ENCODE data around the gene C1orf52.
A peak's percentile ranks its signal among the peaks of the same experiment; 100 is the strongest.

C1orf52 gene

DNA sequence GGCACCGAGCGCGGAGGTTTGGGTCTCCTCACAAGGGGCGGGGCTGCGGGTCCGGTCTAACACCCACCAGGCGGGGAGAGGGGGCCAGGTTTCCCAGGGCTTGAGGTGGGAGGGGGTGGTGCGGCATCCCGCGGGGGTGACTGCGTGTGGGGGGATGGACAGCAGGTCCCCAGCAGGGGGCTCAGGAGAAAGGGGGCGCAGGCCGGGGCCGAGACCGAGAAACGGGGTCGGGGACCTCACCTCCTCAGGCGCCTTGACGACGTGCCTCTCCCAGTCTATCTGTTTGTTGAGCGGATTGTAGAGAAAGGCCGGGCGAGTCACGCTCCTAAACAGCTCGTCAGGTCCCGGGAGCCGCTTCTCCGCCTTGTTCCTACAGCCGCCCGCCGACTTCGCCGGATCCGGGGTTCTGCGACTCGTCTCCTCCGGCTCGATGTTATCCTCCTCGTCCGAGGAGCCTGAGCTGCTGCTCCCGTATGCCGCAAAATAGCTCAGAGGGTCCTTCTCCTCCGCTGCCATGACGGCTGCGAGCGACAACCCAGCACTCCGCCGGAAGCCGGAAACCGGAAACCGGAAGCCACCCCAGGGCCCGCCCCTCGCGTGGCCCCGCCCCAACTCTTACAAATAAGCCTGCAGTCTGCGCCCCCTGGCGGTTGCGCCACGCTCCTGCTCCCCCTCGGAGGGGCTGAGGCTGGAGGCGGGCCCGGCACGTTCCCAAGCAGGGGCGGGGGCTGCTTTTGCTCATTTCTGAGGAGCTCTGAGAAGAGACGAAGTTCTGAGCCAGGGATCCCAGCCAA lies at the start of gene C1orf52:
C1orf52 (minus strand) TSS at position 545 of the 794 bp plus-strand sequence; CDS start at position 516, 29 bp downstream.
- DNase-seq (ENCODE audit: low read depth) = peak; percentile 57

DNA sequence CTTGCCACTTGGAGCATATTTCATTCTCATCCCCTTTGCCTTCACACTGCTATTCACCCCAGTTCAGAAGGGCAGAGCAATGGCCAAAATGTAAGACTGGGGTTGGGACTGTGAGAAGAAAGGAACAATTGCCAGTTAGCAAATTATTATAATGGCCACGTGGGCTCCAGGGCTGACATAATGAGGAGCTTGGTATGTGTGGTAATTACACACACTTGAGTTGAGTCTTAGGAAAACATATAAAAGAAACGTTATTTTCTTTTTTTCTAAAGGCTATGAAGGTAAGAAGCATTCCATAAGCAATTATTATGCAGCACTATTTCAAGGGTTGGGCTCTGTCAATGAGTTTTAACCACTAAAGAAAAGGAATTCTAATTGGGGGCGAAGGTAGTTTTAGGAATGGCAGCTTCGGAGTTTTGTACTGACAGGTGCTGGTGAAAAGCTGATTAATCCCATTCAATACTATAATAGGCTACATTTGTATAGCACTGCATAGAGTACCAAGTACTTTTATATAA lies 49.4 kb upstream of the C1orf52 start:
- DNase-seq (ENCODE audit: low read depth) = no peak

DNA sequence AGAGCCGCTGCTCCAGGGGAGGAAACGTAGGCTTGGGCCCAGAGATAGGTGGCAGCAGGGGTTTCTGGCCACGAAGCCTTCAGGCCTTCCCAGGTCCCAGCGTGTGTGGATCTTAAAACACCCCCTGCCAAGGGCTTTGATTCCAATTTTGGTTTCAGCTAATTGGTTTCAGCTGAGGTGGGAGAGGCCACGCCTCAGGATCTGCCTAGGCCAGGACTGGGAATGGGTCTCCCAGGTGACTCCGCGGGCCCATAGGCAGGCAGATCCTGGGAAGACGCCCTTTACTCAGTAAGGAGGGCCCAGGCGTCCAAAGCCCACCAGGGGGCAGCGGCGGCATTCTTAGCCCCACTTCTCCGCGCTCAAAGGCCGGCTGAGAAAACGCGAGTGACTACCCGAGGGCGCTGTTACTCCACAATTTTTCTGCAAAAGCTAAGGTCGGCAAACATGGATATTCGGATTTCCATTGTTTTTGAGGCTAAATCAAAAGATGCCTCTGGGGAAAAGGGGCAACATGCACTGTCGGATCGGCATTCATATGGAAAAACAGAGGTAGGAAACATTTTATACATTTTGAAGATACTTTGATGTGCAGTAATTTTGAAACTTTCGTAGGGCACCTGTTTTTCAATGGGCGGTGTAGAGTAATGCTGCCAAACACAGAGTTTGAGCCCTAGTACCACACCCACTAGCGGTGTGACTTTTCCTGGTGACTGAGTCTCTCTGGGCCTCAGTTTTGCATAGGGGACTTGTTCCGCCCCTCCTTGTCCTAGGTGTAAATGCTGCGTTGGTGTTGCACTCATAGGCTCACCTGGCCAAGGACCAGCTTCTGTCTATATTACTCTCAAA lies 48.7 kb upstream of the C1orf52 start:
- DNase-seq (ENCODE audit: low read depth) = peak; percentile 68

DNA sequence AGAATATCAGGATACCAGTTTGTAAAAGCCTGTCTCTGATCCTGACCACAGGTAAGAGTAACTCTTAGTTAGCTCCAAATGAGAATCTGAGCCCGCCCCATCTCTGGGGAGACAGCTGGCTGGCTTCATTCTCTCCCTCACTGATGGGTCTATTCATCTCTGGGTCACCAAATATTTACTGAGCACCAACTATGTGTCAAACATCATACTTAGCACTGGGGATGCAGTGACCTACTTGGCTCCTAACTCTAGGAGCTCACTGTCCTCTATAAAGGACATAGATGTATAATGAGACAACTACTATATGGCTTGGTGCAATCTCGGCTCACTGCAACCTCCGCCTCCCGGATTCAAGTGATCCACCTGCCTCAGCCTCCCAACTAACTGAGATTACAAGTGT lies 46.8 kb upstream of the C1orf52 start:
- DNase-seq (ENCODE audit: low read depth) = no peak

DNA sequence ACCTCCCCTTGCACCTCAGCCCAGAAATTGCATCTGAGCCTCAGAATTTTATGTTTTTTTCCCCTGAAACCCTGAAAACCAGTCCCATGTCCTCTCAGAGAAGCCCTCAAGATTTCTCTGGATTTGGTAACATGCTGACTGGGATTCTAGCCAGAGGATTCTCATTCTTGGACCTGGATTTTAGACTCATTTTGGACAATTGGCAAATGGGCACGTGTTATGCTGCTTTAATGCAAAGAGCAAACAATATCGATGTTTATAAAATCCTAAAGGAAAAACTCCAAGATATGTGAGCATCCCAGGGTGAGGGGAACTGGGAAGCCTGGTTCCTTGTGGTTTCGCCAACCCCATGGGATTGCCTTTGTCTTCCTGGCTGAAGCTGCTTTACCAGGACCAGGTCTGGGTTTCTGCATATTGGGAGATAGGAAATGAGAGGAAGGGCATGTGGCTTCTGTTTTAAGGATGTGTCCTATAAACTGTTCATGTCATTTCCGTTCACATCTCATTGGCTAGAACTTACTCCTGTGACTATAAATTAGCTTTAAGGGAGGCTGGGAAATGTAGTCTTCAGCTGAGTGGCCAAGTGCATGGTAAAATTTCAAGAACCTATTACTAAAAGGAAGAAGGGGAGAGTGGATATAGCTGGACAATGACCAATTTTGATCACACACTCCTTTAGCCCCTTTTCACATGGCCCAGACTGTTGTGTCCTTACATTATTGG lies 44.1 kb upstream of the C1orf52 start:
- no peak for DNase-seq (ENCODE audit: low read depth)

DNA sequence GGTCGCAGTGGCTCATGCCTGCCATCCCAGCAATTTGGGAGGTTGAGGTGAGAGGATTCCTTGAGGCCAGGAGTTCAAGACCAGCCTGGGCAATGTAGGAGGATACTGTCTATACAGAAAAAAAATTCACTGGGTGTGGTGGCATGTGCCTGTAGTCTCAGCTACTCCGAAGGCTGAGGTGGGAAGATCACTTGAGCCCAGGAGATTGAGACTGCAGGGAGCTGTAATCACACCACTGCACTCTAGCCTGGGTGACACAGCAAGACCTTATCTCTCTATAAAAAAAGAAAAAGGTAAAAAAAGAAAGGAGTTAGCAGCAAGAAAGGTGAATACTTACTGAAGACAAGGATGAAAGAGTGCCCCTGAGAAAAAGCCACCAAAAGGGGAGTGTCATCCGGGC lies 40.7 kb upstream of the C1orf52 start:
- DNase-seq (ENCODE audit: low read depth) = no peak

DNA sequence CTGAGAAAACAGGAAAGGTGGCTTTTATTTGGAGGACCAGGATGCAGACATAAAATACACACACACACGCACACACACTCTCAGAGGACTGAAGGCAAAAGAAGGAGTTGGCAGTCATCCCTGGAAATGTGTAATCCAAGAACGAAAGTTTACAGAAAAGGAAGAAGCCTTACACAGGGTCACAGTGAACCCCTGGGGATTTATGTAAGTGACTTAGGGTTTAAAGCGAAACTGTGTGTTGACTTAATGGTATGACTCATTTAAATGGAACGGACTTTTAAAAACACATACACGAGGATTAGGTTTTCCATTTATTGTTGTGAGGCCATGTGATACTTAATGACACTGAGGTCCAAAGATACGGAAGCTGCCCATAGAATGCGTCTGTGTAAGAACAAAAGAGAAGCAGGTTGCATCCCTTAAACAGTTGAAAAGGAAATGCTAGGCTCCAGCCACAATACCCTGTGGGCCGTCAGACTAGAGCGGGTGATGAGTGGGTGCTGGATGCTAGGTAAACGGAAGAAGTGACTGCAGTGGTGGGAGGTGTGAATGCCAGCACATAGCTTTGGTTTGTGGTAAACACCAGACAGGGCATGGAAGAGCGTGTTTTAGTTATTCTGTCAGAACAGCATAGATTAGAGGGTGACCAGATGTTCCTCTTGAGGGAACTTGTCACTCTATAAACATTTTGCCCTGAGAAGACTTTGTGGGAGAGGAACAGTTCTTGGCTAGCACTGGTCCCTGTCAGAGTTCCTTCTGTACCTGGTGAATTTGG lies 38.6 kb upstream of the C1orf52 start:
- DNase-seq (ENCODE audit: low read depth) = peak; percentile 92

DNA sequence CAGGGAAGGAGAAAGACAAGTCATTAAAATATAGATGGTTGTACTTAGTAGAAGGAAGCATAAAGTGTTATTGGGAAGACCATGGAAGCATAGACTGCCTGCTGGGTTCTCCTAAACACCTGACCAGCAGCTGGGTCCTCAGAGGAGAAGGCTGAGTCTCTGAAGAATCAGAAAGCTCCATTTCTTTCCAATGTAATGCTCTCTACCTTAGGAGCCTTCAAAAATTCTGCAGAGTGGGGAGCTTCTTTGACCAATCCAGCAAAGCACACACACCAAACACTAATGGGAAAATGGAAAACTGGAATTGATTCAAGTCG lies 38.0 kb upstream of the C1orf52 start:
- no peak for DNase-seq (ENCODE audit: low read depth)

DNA sequence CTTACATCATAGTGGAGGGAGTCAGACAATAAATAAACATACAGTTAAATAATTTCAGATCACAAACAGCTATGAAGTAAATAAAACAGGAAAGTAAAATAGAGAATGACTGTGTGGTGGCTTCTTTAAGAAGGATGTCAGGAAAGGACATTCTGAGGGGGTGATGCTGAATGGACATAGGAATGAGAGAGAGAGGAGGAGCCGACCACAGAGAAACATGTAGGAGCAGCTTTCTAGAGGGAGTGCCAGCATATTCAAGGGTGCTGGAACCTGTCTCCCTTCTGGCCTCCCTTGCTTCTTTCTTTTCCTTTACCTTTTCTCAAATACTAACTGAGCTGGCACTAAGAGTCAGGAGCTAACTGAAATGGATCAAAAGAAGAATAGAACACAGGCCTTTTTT lies 37.5 kb upstream of the C1orf52 start:
- DNase-seq (ENCODE audit: low read depth) = no peak

DNA sequence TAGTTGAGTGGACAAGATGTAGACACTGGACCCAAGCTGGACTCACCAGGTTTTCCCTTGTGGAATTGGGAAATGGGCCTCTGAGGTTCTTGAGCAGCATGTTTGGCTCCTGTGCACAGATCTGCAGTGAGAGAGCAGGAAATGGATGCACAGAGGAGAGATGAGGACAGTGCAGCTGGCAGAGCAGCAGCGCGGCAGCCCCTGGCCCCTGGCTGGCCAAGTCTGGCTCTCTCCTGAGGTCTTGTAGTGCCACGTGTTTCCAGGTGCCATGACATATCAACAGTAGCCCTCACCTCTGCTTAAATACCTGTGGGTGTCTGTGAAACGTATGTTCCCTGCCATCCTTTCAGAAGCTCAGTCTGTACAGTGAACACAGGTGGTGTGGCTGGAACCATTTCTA lies 36.2 kb upstream of the C1orf52 start:
- DNase-seq (ENCODE audit: low read depth) = no peak

DNA sequence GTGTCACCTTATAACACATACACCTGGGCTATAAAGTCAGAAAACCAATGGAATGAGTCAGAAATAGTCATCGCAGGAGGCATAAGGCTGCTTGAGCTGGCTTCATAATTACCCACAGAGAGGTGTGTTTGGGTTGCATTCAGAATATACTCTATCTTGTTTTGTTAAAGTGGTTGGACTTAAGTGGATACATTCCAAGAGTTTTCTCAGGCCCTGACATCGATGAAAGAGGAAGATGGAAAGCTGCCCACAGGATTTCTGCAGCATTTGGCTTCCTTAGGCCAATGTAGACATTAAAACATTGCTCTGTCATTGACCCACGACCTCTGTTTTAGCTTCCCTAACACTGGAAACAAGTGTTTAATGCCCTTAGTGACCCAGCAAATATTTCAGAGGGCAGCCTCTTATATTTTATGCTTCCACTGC lies 35.6 kb upstream of the C1orf52 start:
- DNase-seq (ENCODE audit: low read depth) = no peak

DNA sequence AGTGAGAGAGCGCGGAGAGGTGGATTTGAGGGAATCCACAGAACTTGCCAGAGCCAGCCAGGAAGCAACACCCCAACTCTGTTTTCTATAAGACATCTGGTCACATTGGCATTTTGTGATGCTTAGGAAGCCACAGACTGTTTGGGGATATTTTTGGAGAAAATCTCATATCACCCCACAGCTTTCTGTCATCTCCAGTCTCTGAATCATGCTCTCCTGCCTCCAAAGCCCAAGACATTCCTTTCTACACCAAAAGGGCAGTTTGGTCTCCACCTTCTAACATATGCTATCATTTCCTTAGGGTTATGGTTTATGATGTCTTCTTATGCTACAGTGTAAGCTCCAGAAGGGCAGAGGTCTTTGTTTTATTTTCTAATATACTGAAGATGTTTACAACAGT lies 31.4 kb upstream of the C1orf52 start:
- no peak for DNase-seq (ENCODE audit: low read depth)

DNA sequence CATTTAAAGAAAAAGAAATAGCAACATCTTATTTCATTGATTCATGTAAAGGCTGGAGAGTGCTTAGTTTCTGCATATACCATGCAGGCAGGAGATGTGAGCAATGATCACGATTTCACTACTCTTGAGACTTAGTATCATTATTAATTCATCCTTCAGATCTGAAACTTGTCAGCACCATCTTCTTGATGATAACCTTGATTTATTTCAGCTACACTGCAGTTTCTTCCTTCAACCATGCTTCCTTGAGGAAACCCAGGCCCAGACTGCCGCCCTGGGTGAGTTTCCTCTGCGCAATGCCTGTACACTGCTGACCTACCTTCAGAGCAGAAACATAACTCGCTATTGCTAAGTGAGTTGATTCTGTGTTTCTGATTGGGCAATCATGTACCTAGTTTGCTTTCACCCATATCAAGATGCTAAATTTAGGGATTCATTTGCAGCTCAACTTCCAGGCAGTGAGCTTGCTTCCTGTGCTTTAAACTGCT lies 30.4 kb upstream of the C1orf52 start:
- no peak for DNase-seq (ENCODE audit: low read depth)

DNA sequence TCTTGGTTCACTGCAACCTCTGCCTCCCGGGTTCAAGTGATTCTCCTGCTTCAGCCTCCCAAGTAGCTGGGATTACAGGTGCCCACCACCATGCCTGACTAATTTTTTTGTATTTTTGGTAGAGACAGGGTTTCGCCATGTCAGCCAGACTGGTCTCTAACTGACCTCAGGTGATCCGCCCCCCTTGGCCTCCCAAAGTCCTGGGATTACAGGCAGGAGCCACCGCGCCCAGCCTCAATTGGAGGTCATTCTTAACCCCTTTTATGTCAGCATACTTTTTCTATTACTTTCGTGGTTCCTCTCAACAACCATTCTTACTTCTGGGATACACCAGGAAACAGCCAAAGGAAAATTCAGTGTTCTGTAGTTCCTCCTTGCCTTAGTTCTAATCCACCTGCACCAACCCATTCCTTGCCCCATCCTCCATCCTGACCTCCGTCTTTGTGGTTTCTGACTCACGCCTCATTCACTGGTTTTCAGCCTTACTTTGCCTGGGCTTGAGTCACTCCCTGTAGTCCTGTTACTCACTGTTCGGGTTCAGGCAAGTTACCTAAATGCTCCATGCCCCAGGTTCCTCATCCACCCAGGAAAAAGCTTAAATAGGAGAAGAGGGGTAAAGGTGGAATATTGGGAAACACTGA lies 29.9 kb upstream of the C1orf52 start:
- DNase-seq (ENCODE audit: low read depth) = peak; percentile 89

DNA sequence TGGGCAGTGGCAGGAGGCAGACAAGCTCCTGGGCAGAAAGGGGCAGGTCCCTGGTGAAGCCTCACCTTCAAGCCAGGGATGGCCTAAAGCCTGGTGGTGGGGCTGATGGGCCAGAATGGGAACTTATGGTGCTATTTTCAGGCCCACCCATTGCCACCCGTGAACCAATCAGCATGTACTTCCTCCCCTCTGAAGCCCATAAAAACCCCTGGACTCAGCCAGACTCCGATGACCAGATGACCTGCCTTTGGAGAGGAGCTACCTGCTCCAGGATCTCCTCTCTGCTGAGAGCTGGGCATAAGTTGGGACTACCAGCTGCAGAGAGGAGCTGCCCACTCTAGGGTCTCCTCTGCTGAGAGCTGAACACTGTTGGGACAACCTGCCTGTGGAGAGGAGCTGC lies 24.7 kb upstream of the C1orf52 start:
- no peak for DNase-seq (ENCODE audit: low read depth)

DNA sequence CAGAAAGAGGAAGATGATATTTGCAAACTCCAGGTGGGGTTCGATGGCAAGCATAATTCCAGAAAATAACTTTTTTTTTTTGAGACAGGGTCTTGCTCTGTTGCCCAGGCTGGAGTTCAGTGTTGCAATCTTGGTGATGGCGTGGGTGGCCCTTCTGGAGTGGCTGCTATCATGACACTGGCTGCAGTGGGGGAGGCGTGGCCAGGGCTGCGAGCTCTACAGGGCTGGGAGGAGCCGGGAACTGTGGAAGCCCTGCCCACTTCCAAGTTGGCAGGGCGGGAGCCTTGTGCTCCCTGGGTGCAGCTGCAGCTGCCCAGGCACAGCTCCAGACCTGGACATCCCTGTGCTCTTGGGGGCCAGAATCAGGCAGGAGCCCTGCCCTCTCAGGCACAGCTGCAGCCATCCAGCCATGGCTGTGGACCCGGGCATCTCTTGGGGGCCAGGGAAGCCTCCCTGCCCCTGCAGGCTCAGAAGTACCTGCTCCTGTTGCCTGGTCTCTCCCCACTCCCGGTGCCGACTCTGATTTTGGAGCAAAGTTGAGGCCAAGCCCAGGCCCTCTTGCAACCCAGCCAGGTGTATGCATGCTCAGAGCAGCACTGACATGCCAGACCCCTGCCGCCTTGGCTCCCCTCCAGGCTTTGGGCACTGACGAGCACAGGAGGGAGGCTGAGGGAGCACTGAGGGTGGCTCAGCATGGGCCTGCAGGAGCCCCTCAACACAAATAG lies 24.2 kb upstream of the C1orf52 start:
- DNase-seq (ENCODE audit: low read depth) = no peak

DNA sequence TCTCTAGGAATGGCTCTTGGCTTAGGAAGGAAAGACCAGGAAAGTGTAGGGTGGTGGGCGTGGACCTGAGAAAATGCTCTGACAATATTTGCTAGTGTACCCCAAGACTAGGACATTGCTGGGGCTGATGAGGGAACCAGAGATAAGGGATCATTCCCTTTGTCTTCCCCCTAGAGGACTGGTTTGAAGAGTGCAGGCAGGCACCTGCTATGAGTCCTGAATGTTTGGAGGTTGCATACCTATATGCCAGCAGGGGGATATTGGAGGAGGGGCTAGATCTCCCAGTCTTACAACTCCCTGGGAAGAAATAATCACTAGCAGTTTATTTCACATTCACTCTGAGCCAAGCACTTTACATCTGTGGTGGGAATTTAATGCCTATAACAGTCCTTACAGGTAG lies 23.0 kb upstream of the C1orf52 start:
- no peak for DNase-seq (ENCODE audit: low read depth)

DNA sequence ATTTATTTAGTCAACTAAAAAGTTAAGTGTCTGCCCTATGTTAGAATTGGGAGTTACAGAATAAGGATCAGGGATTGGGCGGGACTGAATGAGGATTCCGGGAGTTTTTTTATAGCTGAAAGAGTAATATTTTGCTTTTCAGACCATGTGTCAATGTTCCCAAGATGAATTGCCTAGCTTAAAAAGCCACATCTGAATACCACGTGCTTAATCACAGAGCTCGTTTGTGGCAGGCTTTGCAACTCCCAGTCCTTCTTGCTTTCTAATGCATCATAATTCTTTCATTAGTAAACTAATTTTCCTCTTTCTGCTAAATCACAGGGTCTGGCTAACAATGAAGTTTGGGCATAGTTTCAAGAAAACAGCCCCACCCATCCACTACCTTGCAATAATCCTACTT lies 21.2 kb upstream of the C1orf52 start:
- no peak for DNase-seq (ENCODE audit: low read depth)

DNA sequence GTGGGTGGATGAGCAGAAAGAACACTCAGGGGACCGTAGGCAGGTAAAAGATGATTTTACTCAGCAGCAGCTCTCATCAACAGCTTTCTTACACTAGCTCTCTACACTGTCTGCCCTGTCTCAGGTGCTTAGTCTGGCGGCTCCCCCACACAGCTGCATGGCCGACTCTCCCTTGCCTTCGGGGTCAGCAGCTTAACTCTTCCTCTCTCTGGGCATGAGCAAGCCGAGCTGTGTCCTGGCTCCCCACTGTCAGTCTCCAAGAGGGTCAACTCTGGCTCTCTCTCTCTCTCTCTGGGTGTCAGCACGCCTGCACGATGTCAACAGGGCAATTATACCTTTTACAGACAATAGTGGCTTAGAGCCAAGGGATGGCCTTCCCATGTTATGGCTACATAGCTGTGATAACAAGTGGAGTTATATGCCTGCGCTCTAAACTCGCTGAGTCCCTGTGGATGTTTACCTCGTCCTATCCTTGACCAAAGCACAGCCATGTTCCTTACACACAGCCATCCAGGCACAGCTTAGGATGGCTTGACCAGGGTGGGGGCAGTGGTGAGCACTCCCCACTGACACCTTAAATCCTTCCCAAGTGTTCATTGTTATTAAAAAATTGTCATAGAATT lies 20.1 kb upstream of the C1orf52 start:
- DNase-seq (ENCODE audit: low read depth) = no peak

DNA sequence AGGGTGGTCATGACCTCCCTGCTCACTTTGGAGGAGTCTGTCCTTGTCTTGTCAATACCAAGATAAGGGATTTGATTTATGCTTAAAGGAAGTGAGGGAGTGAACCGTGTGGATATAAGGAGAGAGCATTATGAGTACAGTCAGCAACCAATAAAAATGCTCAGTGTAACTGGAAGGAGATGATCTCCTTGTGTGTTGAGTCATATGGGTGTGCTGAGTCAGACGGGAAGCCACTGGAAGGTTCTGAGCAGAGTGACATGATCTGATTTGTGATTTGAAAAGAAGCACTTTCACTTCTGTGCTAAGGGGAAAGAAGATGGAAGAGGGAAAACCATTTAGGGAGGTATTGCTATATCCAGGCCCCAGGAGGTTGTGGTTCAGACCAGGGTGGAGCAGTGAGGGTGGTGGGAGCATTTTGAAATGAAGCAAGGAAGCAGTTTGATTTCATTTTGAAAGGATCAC lies 19.4 kb upstream of the C1orf52 start:
- peak; percentile 93 for DNase-seq (ENCODE audit: low read depth)
